Activated CD4-positive, CD25-positive, alpha-beta regulatory T cell treated with anti-CD3 and anti-CD28 coated beads, Interleukin-2, amount 50 U/mL, for 16 hours (primary cell): Measurements from ENCODE around the gene PREX1.

Experiments used
- DNase-seq: peaks from one replicate; pipeline ENCODE4 v3.0.0-alpha.2; 2020; ENCODE audit warnings: low read depth, low spot score

The PREX1 gene

DNA sequence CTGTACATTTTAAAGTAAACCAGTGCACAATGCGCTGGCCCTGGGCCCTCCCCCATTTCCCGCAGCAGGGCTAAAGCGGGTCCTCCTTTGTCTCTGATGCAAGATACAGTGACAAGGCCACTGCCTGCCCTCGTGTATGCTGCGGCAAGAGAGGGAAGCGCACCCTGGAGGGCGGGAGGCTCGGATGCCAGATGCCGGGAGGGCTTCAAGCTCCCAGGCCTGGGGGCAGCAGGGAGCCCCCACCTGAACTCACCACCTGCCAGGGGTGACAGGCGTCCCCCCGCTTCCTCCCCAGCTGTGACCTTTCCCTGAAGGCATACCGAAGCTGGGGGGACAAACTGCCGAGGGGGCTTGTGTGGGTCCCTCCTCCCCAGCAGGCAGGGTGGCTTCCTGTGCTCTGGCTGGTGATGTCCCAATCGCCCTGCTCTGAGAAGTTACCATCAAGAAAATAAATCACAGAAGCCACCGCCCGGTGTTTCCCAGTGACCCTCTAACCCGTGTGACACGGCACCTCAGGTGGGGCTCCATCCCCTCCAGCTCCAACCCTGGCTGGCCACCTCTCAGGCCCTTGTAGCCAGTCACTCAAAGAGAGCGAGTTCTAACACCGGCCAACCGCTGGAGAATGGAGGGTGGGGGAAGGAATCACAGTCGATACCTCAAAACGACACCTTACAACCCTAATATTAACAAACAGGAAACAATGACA is 203.3 kb downstream of the PREX1 start:
- DNase-seq, result no peak

DNA sequence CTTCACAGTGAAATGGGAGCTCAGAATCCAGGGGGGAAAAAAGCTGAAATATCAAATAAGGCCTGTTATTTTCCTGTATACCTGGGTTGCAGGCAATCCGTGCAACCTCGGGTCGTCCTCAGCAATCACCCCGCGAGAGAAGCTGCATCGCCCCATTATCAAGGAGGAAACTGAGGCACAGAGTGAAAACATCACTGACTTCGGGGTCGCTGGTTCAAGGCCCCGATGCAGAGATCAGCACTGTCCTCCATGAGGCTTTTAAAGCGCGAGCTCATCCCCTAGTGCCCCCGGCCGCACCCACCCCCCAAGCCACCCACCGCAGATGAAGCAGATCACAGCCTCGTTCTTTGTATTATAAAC is 203.9 kb downstream of the PREX1 start:
- no peak for DNase-seq

DNA sequence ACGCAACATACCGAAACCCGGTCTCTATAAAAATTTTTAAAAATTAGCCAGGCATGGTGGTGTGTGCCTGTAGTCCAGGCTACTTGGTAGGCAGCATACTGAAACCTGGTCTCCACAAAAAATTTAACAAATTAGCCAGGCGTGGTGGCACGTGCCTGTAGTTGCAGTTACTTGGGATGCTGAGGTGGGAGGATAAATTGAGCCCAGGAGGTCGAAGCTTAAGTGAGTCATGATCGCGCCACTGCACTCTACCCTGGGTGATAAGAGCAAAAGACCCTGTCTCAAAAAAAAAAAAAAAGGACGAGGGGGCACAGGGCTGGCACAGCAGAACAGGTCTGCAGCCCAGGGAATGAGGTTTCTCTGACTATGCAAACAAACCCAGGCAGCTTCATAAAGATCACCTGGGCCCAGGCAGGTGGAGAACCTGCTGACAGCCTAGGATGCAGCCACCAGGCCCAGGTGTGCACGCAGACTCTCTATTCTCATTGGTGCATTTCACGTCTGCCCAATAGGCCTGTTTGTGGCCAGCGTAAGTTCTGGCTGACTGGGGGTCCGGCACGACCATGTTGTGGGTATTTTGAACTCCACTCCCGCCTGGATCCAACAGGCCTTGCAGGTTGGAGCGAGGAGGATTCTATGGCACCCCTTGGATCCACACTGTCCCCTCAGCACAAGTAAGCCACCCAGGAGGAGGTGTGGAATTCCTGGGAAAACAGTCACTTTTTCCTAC is 204.5 kb downstream of the PREX1 start:
- no peak for DNase-seq

DNA sequence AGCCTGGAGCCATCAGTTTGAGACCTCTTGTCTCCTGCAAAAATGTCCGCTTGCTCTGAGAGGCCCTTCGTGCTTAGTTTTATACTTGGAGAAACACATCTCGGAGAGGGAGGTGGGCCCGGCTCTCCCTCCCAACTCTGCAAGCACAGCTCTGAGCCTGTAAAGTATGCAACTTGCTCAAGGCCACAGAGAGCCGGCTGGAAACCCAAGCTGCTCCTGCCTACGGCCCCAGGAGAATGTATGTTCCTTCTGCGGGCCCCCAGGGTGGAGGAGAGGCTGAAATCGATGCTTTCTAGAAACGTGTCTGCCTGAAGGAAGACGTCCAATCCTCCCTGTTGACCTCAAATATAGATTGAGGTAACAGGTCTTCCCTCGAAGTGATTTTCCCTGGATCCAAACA is 205.4 kb downstream of the PREX1 start:
- no peak for DNase-seq

DNA sequence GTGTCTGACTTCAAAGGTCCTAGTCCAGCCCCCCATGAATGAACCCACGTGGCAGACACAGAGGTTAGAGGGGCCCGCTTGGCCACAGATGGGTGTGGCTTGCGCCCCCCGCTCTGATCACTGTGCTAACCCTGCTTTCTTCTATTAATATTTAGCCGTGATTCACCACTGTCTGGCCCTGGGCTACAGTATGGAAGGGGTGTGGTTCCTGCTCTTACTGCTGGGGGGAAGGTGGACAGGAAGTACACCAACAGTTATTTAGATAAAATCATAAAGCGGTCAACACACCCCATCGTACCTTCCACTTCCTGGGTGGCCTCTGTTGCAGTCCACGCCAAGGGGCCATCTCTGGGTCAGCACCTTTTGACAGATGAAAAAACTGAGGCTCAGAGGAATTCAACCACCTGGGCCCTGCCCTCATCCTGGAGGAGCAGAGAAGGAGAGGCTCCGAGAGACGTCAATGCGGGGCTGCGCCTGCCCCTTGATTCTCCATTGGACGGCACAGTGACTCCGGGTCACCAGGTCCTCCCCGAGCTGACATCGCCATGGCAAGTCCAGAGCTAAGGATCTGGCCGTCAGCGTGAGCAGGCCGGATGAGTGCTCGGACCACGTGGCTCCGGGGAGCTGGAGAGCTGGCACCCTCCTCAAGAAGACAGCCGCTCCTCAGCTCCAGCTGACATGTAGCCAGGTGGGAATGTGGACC is 206.3 kb downstream of the PREX1 start:
- DNase-seq, result no peak

DNA sequence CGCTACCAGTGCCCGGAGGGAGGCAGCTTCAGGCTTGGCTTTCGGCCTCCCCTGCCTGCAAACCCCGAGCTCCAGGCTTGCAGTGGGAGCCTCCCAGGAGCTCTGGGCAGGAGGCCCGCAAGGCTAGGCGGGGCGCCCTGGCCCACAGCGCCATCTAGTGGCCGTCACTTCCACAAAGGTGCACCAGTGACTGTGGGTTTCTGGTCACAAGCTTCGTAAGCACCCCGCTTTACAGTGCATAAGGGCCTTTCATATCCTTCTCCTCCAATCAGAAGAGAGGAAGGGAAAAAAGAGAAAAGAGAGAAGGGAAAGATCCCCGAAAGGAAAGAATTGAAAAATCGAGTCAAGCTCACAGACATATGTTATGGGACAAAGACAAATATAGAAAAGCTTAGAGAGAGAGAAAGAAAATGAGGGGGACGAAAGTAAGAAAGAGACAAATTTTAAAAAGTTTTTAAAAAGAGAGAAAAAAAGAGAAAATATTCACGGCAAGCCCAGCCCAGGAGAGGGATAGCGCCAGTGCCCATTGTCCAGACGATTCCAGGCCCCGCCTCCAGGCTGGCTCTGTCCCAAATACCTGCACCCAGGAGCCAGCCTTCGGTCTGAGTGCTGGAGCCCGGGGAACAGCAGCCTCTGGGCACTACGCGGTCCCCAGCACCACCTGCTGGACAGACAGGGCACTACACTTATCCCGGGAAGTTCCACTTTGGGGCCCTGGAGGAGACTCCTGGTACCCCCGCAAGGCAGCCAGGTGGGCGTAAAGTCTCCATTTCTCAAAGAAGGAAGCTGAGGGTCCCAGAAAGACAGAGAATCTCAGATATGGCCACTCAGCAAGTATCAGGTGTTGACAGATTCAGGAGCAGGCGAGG is 207.1 kb downstream of the PREX1 start:
- peak; percentile 39 for DNase-seq

DNA sequence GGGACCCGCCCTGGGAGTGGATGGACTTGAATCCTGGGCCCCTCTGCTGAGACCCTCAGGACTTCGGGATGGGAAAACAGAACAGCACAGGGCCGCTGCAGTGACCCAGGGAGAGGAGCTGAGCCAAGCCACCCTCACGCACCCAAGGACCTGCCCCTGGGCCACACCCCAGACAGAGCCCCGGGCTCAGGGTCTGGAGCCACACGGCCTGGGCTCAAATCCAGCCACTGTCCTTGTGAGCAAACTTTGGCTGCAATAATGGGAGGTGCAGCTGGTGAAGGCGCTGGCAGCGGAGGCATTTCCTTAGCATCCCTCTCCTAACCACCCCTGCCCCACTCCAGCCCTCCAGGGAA is 207.7 kb downstream of the PREX1 start:
- no peak for DNase-seq

DNA sequence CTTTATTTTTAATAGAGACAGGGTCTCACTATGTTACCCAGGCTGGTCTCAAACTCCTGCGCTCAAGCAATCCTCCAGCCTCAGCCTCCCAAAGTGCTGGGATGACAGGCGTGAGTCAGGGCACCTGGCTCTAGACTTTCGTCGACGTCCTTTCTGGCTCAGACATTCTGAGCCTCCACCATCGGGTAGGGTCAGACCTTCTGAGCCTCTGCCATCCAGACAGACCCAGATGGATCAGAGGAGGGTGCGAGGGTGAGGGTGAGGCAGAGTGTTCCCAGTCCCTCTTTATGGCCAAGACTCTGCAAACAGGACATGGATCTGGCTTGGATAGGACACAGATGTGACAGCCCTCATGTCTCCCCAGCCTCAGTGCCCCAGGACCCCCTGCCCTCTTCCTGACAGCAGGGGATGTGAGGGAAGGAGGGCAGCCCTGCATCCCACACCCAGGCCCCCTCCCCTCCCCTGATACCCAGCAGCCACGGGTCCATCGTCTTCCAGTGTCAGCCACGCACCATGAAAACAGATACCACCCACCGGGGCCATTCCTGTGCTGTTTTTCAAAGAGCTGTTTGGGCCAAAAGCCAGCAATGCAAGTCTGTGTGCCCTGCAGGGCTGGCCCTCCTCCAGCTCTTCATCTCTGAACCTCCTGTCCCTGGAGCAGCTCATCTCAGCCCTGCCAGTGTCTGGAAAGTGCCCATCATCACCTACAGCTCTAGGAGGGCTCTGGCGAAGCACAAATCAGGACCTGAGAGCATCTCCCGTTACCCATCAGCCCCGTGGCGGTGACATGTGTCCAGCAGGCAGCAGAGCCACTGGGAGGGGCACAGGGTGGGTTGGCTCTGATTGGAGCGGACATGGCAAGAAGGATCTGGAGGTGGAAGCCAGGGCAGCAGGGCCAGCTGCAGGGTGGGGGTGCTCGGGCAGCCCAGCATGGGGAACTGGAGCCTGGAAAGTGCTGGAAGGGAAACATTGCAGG is 208.4 kb downstream of the PREX1 start:
- no peak for DNase-seq

DNA sequence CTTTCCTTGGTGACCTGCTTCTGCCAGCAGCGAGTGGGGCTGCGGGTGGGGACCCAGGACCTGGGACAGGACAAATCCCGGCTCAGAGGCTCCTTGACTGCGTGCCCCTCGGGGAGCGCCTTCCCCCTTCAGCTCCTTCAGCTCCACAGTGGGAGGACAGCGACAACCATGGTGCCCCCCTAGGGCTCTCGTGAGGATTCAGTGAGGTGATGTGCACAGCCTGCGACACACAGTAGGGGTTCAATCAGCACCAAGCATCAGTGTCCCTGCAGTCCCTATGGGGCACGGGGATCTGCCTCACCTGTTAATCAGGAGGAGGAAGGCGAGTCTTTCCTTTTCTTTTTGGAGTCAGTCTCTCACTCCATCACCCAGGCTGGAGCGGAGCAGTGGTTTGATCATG is 209.2 kb downstream of the PREX1 start:
- no peak for DNase-seq

DNA sequence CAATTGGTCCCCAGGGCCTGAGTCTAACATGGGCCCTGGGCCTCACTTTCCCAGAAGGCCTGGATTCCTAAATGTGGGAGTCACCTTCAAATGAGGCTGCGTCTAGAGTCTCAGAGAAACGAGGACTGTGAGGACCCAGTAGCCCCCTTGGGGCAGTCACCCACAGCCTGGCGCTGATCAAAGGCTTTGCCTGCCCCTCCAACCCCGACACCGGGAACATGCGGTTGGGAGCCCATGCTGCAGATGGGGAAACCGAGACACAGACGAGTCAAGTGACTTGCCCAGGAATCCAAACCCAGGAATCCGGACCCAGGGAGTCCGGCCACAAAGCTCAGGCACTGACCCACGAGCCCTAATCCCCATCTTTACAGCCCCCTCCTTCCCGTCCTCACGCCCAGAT is 209.7 kb downstream of the PREX1 start:
- no peak for DNase-seq

DNA sequence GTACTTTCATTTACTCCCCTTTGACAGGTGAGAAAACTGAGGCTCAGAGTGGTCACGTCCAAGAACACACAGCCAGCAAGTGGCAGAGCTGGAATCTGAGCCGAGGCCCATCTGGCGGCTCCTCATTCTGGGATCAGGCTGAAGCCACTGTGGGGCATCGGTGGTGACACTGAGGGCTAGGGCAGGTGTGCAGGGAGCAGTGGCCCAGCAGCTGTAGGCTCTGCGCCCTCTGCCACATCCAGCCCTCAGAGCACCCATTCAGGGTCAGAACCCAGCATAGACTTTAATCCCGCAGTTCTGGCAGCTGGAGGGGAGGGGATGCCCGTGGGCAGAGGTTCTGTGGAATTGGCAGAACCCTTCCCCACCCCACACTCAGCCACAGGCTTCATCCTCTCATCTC is 210.3 kb downstream of the PREX1 start:
- no peak for DNase-seq

DNA sequence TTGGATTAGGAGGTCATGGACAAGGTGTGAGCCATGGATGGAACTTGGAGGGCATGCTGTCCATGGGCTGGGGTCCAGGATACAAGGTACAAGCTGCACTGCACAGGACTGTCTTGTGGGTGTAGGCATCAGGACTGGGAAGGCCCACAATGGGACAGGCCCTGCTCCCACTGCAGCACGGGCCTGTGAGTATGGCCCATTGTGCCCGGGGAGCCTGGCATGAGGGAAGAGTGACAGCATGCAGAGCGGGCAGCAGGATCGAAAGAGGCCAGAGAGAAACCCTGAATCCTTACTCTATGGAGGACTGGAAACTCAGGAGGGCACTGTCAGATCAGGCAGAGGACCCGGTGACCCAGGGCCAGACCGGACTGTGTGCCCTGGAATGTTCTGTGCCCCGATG is 211.3 kb downstream of the PREX1 start:
- no peak for DNase-seq

DNA sequence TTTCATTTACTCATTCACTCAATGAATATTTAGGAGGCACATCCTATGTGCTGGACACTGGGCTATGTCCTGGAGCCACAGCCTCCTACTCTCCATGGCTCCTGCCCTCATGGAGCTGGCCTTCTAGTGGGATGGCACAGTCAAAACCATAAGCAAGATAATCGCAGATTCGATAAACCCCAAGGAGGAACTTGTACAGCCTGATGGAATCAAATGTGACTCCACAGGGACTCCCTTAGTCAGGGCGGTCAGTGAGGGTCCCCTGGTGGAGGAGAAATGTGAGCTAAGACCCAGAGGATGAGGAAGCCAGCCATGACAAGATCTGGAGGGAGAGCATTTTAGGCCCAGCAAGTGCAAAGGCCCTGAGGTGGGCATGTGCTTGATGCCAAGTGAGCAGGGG is 211.9 kb downstream of the PREX1 start:
- DNase-seq, result no peak

DNA sequence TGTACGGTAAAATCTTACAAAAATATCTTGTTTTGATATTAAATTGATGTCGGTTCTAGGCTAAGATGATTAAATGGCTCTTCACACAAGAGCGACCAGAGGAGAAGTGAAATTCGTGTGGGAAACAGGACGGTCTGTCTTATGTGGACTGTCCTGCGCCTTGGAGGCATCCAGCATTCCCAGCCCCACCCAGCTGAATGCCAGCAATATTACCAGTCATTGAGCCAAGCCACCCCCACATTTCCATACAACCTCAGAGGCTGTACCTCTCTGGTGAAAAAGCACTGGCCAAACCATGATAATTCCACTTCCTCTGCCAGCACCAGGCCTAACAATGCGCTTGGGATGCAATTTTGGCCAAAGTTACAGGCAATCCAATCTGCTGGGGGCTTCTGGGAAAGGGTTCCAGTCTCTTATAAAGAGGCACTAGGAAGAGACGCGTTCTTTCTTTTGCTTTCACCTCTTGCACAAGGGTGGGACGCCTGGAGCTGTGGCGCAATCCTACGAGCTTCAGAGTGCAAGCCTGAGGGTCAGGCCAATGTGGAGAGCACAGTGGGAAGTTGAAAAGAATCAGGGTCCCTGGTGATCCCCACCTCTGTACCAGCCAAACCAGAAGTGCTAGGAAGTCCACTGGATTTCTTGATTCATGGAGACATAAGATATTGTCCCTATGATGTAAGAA is 213.1 kb downstream of the PREX1 start:
- DNase-seq, result no peak

DNA sequence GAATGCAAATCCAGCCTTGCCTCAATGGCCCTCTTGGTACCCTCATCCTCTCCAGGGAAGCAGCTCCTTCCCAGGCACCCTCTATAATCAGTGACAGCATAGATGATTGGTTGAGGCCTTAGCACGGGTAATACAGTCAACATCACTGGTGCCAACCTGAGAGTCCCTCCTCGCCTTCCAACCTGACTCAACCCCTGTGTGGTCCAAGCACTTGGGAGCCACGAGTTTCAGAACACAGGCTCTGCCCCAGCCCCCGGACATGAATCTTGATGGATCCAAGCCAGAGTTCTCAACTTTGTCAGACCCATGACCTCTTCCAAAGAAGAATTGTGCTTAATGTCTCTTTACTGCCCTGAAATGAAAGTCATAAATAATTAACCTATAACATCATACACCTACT is 213.9 kb downstream of the PREX1 start:
- no peak for DNase-seq

DNA sequence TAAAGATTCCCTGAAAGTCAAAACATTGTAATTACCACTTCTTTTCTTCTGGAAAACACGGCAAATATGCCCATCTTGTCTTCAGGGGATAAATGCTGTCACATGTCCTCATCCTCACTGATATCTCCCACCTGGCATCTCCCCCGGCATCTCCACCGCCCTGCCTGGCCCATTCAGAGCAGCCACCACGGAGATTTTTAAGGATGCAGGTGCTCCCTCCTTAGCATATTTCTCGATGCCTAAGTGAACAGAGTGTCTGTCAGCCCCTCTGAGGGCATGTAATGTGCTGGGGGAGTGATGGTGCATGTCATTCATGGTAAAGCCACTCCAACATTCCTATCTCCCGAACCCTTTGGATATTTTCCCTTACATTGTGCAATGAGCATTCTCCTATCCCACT is 215.5 kb downstream of the PREX1 start:
- DNase-seq, result no peak

DNA sequence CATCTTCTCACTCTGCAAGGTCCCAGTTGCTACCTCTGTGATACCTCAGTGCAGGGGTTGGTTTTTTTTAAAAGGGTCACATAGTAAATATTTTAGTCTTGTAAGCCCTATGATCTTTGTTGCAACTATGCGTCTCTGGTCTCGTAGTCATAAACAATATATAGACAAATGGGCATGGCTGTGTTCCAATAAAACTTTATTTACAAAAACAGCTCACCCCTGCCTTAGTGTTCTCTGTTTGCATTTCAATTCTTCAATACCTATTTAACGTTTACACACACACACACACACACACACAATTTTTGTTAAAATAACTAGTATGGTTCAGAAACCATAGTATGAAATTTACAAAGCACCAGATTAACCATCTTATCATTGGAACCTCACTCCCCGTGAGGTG is 216.8 kb downstream of the PREX1 start:
- DNase-seq, result no peak

DNA sequence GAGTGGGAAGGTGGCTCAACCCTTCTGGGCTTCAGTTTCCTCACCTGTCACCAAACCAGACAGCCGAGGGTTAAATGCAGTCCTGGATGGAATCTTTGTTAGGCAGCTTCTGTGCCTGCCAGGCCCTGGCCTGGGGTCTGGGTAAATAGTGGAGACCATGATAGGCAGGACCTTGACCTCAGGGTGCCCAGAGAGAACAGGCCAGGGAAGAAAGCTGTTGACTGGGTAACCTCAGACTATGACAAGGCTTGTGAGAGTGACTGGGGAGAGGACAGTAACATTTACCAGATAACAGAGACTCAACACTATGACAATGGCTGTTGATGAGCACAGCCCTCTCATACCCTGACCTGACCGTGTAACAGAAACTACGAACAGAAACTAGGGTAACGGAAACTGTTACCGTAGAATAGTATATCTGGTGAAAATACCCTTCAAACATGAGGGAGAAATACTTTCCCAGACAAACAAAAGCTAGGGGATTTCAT is 218.3 kb downstream of the PREX1 start:
- DNase-seq, result no peak

DNA sequence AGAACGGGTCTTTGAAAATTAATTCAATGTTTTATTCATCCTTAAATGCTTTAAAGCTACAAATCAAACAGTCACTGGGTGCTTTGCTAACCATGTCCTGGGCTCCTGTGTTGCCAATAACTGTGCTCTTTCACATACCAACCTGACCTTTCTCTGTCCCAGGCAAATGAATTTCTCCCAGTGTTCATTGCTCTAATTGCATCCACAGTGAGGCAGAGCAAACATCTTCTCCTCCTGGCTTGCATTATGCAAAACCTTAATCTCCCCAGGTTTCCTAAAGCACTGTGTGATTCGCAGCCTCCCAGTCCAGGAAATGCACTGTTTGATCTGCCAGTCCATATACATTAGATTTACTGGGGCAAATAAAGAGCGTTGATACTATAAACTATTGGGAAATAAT is 219.0 kb downstream of the PREX1 start:
- DNase-seq, result no peak

DNA sequence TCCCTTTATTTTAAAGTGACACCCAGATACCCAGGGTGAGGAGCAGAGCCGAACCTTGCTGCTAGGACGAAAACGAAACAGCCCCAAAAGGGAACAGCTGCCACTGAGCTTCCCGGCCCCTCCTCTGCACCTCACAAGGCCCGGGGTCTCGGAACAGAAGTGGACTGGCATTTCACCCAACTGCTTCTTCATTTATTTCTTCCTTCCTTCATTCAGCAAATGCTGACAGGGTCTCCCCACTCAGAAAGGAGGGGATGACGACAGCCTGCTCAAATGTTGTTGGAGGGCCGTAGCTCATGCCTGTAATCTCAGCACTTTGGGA is 220.3 kb downstream of the PREX1 start:
- no peak for DNase-seq
